Activated CD8-positive, alpha-beta memory T cell treated with anti-CD3 and anti-CD28 coated beads for 48 hours (primary cell): ENCODE data around the gene GSN.
"Not testable (repeated sequence)": the region's sequence is repeated elsewhere in the genome, so short reads cannot be mapped to it uniquely, and the experiment has no call there.

ENCODE experiments used
- DNase-seq, 3 experiments: peaks; one replicate each; pipeline ENCODE4 v3.0.0-alpha.2; 2020; ENCODE audit warnings: low read depth in 2 of 3, low spot score in 2 of 3

Gene GSN

GRCh38 chr9:121286973-121287741, 19.2 kb downstream of the GSN start:
- no peak for DNase-seq

DNA sequence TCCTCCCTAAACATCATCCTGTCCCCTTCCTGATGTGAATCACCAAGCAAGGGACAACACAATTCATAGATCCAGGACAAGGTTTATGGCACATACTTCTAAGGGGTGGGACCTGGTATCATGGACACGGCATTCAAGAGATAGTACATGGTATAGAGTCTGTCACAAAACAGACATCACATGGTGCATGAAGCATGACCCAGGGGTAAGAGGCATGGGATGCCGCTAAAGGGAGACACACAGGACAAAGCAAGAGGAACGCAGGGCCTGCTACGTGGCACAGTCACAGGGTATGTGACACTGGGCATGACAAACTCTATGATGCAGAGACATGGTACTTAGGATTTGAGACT, 20.7 kb downstream of the GSN start:
- DNase-seq, result no peak

- DNase-seq, result no peak
These were observed 21.2 kb downstream of the GSN start for GRCh38 chr9:121289026-121289771.

- no peak for DNase-seq
These were observed 21.9 kb downstream of the GSN start for GRCh38 chr9:121289772-121290370.

- DNase-seq, result not testable (repeated sequence)
These were observed 23.6 kb downstream of the GSN start for GRCh38 chr9:121291536-121291935.

- DNase-seq, result no peak
These were observed 24.1 kb downstream of the GSN start for GRCh38 chr9:121292051-121292450.

DNA sequence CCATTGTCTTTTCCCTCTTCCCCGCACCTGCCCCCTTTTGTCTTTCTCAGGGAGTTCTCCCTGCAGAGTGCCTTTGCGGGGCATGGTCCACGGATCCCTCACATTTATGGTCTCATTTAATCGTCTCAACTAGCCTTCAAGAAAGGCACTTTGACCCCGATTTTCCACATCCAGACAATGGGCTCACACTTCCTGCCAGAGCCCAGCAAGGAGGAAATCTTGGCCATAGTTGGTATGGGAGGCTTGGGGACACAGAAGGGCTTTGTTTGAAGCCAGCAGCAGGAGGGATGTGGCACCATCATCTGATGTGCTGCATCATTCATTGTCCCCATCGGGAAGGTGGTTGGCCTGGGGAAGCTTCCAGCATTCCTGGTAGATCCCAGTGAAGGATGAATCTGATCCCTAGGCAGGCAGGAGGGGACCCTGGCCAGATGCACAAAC, 24.9 kb downstream of the GSN start:
- DNase-seq, result no peak

DNA sequence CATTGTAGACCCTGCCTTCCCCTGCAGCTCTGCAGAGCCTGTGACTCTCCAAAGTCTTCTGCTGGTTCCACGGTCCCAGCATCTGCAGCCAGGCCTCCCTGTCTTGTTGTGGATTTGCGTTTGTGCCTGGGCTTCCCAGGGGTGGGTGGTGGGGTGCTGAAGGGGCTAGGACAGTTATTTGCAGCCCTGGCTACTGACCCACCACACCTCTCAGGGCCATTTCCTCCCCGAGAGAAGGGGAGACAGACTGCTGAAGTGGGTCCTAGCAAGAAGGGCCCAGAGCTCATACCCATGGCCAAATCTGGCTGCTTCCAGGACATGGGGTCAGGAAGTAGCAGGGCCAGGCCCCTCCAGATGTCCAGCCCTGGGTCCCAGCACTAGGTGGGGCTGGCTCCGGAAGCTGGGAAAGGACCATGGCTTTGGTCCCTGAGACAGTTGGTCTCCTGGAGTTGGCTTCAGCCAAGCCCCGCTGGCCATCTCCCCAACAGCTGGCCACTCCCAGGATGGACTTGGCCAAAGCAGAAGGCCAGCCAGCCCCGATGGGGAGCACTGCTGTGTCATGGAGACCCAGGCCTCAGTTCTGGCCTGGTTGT, 26.3 kb downstream of the GSN start:
- DNase-seq, result no peak

DNA sequence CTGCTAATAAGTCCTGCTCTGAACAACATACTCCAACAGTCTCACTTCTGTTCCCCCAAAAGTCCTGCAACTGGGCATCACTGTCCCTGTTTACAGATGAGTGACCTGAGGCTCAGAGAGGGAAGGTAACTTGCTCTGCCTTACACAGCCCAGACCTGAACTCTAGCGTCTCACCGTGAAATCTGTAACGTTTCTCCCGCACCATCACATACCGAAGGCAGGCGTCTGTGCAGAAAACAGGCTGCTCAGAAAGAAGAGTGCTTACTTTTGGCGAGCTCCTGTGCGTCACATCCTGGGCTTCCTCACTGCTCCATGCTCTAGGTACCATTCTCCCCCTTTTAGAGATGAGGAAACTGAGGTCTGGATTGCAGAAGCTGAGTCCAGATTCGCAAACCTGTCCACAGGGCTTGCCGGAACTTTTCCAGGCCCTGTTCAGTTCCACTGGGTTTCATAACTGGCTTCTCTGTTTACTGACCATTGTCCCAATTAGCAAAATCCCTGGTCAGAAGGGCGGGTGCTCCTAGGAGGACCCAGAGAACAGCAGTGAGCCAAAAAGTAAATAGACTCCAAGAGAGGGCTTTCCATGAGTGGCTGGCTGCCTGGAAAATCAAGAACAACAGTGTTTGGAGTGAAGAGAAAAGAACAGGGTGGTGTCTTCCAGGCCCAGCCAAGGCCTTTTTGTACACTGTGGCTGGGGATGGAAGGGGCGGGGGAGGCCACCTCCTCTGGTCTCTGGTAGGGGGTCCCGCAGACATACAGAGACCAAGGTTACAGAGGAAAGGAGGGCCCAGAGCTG, 27.1 kb downstream of the GSN start:
- no peak for DNase-seq

DNA sequence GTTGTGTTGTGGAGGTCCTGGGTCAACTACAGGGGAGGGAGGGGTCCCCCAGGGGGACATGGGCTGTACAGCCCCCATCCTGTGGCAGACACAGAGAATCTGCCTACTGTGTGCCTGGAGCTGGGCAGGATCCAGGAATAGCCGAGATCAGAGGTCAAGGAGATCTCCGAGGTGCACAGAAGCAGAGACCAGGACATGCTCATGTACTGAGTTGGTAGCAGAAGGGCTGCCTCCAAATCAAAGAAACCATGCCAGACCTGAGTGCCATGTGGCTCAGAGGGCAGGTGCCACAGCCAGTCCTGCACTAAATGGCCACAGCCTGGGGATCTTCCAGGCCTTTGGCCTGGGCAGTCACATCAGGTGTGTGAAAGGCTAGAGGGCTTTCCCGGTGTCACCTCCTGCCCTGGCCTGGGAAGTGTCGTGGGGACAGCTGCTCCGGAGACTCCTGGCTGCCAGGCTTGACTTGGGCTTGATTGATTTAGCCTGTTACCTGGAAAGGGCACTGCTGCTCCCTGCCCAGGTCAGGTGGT, 27.8 kb downstream of the GSN start:
- DNase-seq, result no peak

DNA sequence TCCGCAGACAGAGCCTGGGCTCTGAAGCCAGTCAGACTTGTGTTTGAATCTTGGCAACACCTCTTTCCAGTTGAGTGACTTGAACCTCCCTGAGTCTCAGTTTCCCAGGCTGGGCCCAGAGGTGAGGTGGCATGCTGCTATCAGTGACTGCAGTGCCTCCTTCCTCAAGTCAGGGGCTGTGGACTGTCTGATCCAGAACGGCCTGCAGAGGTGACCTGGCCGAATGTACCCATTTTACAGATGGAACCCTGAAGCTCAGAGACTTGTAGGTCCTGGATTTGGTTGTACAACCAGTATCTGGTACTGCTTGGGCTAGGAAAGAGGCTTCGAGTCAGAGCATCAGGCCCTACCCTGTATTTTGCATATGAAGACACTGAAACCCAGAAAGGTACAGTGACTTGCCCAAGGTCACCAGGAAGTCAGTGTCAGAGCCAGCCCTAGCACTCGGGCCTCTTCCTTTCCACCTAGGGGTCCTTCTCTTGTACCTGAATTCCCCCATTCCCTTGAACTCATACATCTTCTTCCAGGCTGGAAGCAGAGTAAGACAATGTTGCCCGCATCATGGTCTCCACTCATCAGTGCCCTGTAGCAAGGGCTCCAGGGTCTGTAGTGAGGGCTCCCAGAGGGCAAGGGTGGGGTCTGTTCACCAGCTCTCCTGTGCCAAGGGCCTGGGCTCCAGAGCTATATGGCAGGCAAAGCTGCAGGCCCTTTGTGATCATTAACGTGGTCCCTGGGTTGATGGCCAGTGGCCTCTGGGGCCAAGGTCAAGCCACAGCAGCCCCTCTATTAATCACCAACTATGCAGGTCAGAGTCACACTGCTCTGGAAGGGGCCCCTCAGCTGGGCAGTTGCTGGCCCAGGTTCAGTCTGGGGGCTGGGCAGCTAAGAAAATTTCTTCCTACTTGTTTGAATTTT, 28.5 kb downstream of the GSN start:
- no peak for DNase-seq

GRCh38 chr9:121297389-121297788, 29.4 kb downstream of the GSN start:
- no peak for DNase-seq

GRCh38 chr9:121298016-121298538, 30.1 kb downstream of the GSN start:
- DNase-seq, result no peak

- DNase-seq, result no peak
These were observed 30.9 kb downstream of the GSN start for GRCh38 chr9:121298689-121299466.

DNA sequence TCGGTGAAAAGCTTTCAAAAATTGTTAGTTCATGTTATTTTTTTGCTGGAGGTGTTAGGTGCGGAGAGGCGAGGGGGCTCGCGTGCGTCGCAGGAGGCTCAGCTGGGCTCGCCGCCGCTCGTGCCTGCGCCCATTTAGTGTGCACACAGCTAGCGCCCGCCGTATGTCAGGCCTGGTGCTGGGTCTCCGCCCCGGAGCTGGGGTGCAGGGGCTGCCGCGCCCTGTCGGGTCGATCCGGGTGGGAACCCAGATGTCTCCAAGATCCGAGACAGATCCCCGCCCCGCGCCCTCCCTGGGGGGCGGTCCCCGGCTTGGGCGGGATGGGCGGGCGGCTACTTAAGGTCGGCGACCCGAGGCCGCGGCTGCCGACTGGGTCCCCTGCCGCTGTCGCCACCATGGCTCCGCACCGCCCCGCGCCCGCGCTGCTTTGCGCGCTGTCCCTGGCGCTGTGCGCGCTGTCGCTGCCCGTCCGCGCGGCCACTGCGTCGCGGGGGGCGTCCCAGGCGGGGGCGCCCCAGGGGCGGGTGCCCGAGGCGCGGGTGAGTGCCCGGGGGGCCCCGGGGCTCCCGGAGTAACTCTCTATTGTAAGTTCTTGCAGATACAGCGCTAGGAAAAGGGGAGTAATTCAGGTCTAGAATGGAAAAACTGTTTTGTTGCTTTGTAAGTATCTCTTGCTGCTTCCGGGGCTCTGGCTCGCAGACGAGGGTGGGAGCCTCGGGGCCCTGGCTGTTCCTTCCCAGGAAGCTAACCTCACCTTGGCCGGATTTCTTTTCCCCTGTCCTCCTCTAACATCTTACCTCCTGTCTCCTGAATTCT, 31.7 kb downstream of the GSN start:
- DNase-seq, result no peak

- no peak for DNase-seq
These were observed 32.5 kb downstream of the GSN start for GRCh38 chr9:121300283-121301119.

- no peak for DNase-seq
These were observed 33.9 kb downstream of the GSN start for GRCh38 chr9:121301881-121302286.
